Stimulated activated CD4-positive, alpha-beta T cell treated with anti-CD3 and anti-CD28 coated beads, Interleukin-1b, Interleukin-23, amount 100 ng/mL, for 1 hour (primary cell): Measurements from ENCODE around the gene RAB14.

Source experiments
- DNase-seq, 2 donors: peaks; one replicate each; pipeline ENCODE4 v3.0.0-alpha.2; 2020; ENCODE audit warnings: low read depth in 2 of 2

Gene RAB14

DNA sequence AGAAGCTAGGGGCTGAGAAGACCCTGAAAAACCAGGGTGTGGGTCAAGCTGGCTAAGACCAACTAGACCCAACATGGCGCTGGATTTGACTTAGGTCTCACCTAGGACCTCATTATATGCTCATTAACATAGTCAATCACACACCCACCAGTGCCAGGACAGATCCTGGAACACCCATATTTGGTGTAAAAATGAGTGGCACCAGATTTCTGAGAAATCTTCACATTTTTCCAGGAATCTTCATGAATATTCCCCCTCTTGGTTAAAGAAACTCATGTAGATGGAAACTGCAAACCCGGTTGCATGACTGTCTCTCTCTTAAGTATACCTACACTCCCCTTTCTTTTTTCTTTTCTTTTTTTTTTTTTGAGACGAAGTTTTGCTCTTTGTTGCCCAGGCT is 17.9 kb upstream of the RAB14 start:
- no peak for DNase-seq

DNA sequence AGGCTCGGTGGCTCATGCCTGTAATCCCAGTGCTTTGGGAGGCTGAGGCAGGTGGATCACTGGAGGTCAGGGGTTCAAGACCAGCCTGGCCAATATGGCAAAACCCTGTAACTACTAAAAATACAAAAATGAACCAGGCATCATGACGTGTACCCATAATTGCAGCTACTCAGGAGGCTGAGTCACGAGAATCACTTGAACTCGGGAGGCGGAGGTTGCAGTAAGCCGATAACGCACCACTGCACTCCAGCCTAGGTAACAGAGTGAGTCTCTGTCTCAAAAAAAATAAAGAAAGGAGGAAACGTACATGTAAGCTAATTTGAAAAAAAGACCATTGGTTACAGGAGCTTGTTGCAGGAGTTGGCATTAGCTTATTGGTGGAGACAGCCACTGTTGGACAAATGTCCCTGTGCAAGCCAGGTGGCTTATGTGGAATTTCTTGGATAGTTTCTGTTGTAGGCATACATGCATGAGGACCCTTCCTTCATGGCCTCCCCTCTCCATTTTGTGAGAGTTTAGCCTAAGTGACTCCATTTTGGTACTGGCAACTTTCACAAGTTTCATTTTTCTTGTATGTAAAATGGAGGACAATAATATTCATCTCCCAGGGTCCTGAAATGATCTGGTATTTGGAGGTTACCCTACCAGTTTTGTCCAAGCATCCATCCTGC is 16.8 kb upstream of the RAB14 start:
- DNase-seq, result no peak

DNA sequence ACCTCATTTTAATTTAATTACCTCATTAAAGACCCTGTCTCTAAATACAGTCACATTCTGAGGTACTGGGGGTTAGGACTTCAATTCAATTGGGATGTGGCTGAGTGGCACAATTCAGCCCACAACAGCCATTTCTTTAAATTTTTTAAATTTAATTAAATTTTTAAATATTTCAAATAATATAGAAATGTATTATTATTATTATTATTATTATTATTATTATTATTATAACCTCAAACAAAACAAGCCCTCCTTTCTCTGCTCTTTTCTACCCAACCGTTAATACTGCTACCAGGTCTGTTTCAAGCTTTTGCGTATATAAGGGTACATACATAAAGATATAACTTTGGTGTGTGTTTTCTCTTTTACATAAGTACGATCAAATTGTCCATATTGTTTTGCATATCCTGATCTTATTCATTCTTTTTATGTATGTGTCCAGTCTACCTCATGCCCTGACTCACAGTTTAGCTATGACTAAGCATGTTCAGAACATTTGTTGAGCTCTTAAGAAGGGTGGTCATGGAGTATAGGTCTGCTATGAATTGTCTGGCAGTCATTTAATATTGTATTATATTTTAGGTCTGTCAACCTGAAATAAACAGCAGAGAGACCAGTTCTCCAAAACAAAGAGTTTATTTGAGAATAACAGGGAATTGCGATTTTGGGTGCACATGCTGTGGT is 16.1 kb upstream of the RAB14 start:
- no peak for DNase-seq

DNA sequence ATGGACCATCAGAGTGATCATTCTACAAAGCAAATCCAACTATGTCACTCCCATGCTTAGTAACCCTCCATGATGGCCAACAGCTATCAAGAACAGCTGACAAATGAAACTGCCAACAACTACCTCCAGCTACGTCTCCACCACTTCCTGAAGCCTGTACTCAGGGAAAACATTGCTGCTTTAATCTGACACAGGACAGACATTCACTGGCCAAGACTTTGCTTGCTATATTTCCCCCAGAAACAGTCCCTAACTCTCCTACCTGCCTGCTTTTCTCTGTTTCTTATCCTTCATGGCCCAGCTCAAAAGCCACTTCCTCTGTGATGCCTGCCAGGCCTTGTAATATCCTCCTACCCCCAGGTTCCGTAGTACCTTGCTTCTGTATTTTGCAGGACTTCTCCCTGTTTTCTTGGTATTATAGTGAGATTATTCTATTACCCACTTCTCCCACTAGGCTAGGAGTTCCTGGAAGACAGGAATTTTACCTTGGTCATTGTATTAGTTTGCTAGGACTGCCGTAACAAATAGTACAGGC is 14.7 kb upstream of the RAB14 start:
- no peak for DNase-seq

DNA sequence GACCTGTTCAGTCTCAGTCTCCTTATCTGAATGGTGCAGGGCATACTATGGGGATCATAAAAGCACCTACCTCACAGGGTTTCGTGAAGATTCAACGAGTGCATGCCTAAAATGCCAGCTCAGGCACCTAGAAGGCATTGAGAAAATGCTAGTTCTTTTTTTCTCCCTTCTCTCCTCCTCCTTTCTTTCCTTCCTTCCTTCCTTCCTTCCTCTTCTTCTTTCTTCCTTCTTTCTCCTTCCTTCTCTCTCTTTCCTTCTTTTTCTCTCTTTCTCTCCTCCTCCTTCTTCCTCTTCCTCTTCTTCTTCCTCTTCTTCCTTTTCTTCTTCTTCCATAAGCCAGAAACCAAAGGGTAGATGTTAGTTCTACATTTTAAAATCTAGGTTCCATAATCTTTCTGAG is 12.3 kb upstream of the RAB14 start:
- no peak for DNase-seq

DNA sequence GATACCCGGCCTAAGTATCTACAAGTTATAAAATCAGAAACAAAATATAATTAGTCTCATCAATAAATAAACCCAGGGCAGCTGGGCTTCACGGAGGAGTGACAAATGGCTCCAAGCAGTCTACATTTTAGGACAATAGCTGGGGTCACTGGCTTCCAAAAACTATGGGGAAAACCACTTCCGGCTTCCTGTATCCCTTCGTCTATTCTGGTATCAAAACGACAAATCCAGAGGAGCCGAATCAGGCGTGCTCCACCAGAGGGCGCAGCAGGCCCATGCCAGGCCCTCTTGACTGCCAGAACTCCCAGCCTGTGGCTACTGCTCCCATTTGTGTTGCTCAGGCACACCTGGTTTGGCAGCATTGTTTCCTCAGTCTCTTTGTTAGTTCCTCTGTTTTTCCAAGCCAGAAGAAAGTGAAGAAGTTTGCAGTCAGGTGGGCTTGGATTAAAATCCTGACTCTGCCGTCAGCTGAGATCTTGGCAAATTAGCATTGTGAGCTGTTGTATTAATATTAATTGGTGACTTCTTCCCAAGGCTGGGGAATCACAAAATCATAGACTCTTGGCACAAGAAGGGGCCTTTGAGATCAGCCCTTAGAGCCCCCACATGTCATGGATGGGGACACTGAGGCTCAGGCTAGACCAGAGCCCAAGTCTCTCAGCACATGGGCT is 11.6 kb upstream of the RAB14 start:
- peak; percentile 7 to 39 for DNase-seq

DNA sequence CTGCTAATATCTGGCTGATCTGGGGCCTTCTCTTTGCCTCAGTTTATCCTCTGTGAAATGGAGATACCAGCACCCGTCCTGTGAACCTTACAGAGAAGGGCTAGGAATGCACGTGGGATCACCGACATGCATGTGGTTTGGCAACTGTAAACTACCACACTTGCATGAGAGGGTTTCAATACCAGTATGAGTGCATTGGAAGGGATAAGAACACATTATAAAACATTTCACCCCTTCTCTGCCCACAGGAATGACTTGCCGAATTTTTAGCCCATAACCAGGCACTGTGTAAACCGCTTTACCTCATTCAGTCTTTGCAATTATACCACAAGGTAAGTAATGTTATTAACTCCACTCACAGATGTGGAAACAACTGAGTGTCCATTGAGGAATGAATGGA is 8.9 kb upstream of the RAB14 start:
- no peak for DNase-seq

DNA sequence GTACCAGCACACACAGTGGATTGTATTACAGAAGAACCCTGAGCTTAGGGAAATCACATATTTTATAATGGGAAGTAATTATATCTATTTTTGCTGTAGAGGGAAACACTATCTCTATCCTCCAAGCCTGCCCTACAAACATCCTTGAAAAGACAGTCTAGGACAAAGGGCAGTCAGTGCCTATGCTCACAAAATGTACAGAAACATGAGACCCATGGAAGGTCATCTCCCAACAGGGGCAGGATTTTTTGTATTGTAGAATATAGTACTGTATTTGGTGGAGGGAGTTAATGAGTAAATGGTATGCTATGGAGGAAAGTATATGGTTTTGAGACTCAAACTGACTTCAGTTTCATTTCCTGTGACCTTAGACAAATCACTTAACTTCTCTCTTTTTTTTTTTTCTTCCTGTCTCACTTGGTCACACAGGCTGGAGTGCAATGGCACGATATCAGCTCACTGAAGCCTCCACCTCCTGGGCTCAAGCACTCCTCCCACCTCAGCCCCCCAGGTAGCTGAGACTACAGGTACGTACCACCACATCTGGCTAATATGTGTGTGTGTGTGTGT is 5.8 kb upstream of the RAB14 start:
- DNase-seq, result no peak

DNA sequence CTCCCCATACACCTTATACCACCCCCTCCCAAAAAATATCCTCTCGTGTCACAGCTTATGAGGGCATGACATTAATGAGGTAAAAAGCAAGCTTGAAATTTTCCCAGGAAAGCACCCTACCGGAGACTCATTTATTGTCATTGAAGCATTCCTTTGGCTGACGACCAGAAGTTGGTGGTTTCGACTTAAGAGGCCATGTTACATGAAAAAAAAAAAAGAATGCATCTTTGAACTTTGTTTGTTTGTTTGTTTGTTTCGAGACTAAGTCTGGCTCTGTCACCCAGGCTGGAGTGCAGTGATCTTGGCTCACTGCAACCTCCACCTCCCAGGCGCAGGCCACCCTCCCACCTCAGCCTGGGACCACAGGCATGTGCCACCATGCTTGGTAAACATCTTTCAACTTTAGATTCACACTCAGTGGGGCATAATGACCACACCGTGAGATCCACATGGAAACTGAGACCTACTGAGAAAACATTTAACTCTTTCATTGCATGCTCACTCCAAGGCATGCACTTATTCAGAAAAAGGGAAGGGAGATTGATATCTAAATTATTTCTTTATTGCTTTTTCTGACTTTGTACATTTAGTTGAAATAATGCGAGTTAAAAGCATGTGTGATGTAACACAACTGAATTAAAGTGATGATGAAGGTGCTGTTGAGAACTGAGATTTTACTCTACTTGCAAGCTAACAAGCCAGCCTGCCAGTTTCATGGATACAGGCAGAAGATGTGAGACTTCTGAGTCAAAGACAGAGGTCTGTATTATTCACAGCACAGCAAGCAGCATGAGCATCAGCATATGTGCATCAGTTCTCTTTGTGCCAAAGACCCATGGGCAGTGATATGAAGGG is 5.1 kb upstream of the RAB14 start:
- DNase-seq, result no peak

DNA sequence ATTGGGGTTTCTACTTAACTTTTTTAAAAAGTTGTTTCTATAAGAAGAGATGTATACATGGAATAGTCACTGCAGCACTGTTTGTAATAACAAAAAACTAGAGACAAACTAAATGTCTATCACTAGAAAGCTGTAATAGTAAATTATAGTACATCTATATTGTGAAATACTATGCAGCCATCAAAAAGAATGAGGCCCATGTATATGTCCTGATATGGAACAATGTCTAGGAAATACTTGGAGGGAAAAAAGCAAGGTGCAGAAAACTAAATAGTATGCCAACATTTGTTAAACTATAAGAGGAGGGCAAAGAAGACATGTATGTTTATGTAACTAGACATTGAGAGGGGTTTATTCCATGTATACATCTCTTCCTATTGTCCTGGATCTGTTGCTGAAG is 2.9 kb upstream of the RAB14 start:
- DNase-seq, result no peak

DNA sequence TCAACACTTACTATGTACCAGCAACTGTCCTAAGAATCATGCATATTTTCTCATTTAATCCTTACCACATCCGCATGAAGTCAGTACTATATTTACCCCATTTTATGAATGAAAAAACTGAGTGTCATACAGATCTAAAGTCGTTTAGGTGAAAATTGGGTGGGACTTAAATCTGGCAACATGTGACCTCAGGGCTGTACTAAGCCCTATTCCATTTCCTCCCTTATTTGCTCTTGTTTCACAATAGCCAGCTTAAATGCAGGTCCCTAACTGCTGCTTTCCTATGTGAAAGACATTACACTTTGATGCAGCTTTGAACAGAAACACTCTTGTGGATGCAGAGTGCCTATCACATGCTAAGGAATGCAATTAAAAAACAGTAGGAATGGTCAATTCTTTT is 2.5 kb upstream of the RAB14 start:
- no peak for DNase-seq

DNA sequence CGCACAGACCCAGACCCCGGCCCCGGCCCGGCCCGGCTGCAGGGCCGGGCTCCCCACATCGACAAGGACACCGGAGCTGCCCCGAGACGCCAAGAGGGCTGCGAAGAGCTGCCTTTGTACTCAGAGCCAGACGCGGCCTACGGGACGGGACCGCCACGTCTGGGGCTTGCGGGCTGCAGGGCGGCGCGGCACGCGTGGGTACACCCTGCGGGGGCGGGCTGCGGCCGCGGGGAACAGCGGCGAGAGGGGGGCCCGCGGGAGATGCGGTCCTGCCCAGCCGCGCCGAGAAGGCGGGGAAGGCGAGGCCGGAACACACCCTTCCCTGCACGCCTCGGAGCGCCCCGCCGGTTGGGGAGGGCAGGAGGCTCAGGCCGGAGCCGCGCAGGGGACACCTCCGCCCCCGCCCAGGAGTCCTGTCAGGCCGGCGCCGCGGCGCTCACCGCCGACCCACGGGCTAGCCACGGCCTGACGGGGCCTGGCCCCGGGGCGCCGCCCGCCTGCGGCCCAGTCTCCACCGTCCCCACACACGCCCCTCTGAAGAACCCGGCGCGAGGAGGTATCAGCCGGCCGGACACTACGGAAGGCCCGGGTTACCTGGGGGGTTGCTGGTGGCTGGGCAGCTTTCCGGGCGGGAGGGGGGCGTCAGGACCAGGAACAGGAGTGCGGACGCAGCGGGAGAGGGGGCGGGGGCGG is 478 bp downstream of the RAB14 start:
- peak; percentile 8 to 9 for DNase-seq

DNA sequence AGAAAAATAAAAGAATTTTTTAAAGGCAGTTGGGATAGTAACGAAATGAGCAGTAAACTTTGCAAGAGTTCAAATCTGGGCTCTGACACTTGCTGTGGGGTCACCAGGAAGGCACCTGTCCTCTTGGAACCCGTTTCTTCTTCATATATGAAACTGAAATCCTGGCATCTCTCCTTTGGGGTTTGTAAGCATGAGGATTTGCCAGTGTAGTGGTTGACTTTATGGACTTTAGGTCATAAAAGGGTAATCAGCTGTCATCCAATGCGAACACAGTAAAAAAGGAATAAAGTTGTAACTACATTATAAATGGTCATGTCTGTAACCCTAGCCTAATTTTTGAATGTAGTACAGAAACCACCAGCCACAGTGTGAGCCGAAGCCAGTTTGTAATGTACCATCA is 1.3 kb downstream of the RAB14 start:
- no peak for DNase-seq

DNA sequence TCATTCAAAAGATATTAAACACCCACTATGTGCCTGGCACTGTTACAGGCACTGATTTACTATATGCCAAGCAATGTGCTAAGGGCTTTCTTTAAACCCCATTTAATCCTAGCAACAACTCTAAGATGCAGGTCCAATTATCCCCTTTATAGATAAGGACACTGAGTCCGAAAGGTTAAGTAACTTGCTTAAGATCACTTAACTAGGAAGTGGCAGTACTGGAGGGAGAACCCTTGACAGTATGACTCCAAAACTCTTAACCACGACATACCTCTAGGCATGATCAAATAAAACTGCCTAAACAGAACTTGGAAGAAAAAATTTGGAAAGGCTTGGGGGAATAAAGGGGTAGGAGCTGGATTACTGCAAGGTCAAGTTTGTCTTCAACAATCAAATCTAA is 1.7 kb downstream of the RAB14 start:
- no peak for DNase-seq

DNA sequence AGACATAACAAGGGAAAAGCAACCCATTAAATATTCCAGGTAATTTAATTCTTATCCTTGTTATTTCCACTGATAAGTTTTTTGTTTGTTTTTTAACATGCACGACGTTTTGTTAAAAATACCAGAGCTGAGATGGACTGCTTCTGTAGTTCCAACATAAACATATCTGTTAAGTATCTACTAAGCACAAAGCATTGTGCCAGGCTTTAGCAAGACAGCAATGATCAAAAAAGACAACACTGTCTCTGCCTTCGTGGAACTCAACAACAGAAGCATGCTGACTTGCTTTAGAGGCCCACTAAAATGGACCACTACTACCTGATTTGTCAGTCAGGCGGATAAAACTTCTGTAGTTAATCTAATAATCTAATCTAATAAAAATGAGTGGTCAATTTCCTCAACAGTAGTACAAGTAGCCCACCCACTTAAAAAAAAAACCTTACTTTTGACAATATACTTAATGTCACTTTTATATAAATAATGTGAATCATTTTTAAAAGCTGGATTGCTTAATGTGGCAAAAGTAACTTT is 3.1 kb downstream of the RAB14 start:
- no peak for DNase-seq

DNA sequence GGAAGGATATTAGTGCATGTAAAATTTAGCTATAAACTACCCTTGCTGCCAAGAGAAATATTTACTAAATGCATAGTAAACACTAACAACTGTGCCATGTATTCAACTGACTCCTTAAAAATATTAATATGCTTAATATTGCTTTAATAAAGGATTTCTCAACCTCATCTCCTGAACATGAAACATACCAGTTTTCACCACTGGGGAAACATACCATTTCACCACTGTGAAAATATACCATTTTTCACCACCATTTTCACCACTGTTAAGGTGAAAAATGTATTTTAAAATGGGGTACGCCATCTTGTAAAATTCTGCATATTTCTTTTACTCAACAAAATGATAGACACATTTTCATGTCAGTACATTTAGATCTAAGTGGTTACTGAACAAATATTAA is 4.5 kb downstream of the RAB14 start:
- DNase-seq, result no peak

DNA sequence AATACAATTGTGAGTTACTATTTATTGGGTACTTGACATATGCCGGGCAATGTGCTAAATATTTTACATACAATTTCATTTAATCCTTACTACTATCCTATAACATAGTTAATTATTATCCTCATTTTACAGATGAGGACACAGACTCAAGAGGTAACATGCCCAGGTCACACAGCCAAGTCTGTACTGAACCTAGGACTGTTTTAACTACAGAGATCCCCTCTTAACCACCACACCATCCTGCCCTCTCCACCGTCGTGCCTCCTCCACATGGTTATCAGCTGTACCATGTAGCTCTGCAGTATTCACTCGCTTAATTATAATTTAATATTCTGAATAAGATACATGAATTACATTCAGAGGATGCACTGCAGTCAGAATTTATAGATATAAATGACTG is 5.3 kb downstream of the RAB14 start:
- no peak for DNase-seq

DNA sequence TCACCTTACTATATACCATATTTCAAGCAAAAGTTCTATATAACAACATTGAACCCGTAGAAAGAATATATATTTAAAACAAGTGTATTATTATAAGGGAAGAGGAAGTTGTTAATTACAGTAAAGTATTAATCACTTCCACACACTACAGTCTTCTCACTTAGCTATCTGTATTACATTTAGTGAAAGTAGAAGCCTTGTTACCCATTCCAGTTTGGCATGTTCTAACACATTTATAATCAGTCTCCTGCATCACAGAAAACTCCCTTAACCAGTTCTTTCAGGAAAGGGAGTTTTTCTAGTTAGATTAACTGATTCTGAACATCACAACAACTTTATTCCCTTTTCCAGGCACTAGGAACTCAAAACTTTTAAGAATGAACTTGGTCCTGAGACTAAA is 6.9 kb downstream of the RAB14 start:
- DNase-seq, result no peak

DNA sequence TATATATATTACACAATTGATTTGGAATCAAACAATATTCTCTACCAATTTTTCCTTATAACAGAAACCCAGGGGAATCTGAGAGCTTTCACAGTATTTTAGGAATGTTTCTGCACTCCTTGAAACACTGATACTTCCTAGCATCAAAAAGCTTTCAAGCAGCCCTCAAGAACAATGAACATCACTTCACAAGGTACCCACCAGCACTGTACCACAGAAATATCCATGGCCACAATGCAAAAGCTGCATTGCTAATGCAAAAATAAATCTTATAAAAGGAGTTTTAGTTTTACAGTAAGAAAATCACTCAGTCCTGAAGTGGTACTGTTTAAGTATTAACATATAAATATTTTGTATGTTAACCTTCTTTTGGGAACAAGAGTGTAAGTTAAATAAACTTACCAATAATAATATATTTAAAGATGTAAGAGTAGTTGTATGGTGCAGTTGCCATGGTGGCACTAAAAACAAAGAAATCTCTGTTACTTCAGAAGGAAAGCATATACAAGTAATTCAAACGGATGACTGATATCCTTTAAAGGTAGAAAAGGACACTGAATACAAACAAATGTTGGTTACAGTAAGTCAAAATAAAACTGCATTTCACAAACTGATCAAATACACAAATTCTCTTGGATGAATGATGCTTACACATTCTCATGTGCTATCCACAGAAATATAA is 8.6 kb downstream of the RAB14 start:
- DNase-seq, result no peak

DNA sequence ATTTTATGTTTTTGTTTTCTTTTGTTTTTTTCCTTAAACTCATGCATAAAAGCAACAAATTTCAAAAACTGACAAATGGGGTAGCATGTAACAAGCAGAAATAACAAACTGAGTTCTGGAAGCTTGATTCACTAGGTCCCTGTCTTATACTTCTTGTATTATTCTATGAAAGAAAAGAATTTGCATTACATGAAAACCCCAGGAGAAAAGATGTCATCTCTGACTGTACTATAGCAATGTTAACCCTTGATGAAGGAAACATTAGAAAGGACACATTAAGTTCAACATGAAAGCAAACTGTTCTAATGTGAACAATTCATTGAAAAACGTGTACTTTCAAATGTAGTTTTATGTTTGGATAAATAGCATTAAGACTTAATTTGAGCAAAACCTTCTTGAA is 9.2 kb downstream of the RAB14 start:
- no peak for DNase-seq
